ENCODE data around the gene CDHR5. TPM values are rescaled to one million over a fixed set of nuclear protein-coding genes. Genes with fewer than 3 reads are reported as not detected.
"Not testable (repeated sequence)": the region's sequence is repeated elsewhere in the genome, so short reads cannot be mapped to it uniquely, and the experiment has no call there.

The CDHR5 gene
- total and polyA plus RNA-seq, 2 donors, result 0.05 TPM; not detected in 1

- no peak overlapping the region for H3K27ac ChIP-seq (ENCODE audit: low read depth in 1 of 2, low read length in 1 of 2)
- H3K36me3 ChIP-seq (ENCODE audit: control insufficient read depth in 2 of 2, insufficient read depth in 2 of 2, low read length in 1 of 2), result peaks cover 45 to 58% of the 10 kb centered on the region in 2 donors
- H3K4me1 ChIP-seq (ENCODE audit: control insufficient read depth in 2 of 2, insufficient read depth in 2 of 2, low read length in 2 of 2), result no peaks in the 10 kb centered on the region
- H3K9me3 ChIP-seq (ENCODE audit: control insufficient read depth in 2 of 2, insufficient read depth in 1 of 2, low read length in 1 of 2), result peaks cover 0 to 3% of the 10 kb centered on the region in 2 donors
- 94% methylated on average over 16 of the region's 16 CpGs for WGBS
- H3K4me3 ChIP-seq (ENCODE audit: low read length in 2 of 2), result no peak overlapping the region
- H3K27me3 ChIP-seq (ENCODE audit: control insufficient read depth in 2 of 2, insufficient read depth in 1 of 2, low read length in 1 of 2), result no peaks in the 10 kb centered on the region
- DNase-seq (ENCODE audit: low read depth in 6 of 9, low spot score in 9 of 9), result no peak
Observed at GRCh38 chr11:659532-660085, 34.9 kb upstream of the CDHR5 start.

DNA sequence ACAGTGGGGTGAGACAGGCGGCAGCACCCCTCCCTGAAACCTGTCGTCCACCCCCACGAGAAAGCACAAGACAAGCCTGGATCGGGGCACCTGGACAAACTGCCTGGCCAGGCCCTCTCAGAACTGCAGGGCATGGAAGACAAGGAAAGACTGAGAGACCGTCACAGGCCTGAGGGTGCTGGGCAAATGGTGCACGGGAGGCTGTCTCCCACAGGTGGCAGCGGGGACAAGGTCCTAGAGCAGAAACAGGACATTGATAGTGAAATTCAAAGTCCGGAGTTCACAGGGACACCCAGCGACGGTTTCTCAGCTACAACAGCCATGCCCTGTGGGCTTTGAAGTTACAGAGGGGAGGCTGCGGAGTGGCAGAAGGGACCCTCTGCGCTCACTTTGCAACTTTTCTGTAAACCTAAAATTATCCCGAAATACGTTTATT is 33.0 kb upstream of the CDHR5 start:
- Histone ChIP-seq H3K36me3 (ENCODE audit: control insufficient read depth in 2 of 2, insufficient read depth in 2 of 2, low read length in 1 of 2) (peaks cover 39 to 65% of the 10 kb centered on the region in 2 donors), H3K4me3 (ENCODE audit: low read length in 2 of 2) (no peak overlapping the region), H3K9me3 (ENCODE audit: control insufficient read depth in 2 of 2, insufficient read depth in 1 of 2, low read length in 1 of 2) (peaks cover 0 to 3% of the 10 kb centered on the region in 2 donors), H3K27me3 (ENCODE audit: control insufficient read depth in 2 of 2, insufficient read depth in 1 of 2, low read length in 1 of 2) (no peaks in the 10 kb centered on the region), H3K4me1 (ENCODE audit: control insufficient read depth in 2 of 2, insufficient read depth in 2 of 2, low read length in 2 of 2) (no peaks in the 10 kb centered on the region), H3K27ac (ENCODE audit: low read depth in 1 of 2, low read length in 1 of 2) (no peak overlapping the region)
- no peak for DNase-seq (ENCODE audit: low read depth in 6 of 9, low spot score in 9 of 9)
- WGBS, result 95% methylated on average over 14 of the region's 14 CpGs

GRCh38 chr11:656866-657265 is 32.1 kb upstream of the CDHR5 start:
- Histone ChIP-seq H3K4me1 (ENCODE audit: control insufficient read depth in 2 of 2, insufficient read depth in 2 of 2, low read length in 2 of 2) (no peaks in the 10 kb centered on the region), H3K4me3 (ENCODE audit: low read length in 2 of 2) (no peak overlapping the region), H3K27ac (ENCODE audit: low read depth in 1 of 2, low read length in 1 of 2) (no peak overlapping the region), H3K9me3 (ENCODE audit: control insufficient read depth in 2 of 2, insufficient read depth in 1 of 2, low read length in 1 of 2) (peaks cover 0 to 3% of the 10 kb centered on the region in 2 donors), H3K36me3 (ENCODE audit: control insufficient read depth in 2 of 2, insufficient read depth in 2 of 2, low read length in 1 of 2) (peaks cover 38 to 65% of the 10 kb centered on the region in 2 donors), H3K27me3 (ENCODE audit: control insufficient read depth in 2 of 2, insufficient read depth in 1 of 2, low read length in 1 of 2) (no peaks in the 10 kb centered on the region)
- 94% methylated on average over 7 of the region's 7 CpGs for whole genome bisulfite sequencing
- no peak for DNase-seq (ENCODE audit: low read depth in 6 of 9, low spot score in 9 of 9)

GRCh38 chr11:656426-656825 is 31.7 kb upstream of the CDHR5 start:
- H3K4me1 ChIP-seq (ENCODE audit: control insufficient read depth in 2 of 2, insufficient read depth in 2 of 2, low read length in 2 of 2), result no peaks in the 10 kb centered on the region
- H3K36me3 ChIP-seq (ENCODE audit: control insufficient read depth in 2 of 2, insufficient read depth in 2 of 2, low read length in 1 of 2), result peaks cover 39 to 65% of the 10 kb centered on the region in 2 donors
- H3K4me3 ChIP-seq (ENCODE audit: low read length in 2 of 2), result no peak overlapping the region
- no peak overlapping the region for H3K27ac ChIP-seq (ENCODE audit: low read depth in 1 of 2, low read length in 1 of 2)
- no peak for DNase-seq (ENCODE audit: low read depth in 6 of 9, low spot score in 9 of 9)
- peaks cover 0 to 3% of the 10 kb centered on the region in 2 donors for H3K9me3 ChIP-seq (ENCODE audit: control insufficient read depth in 2 of 2, insufficient read depth in 1 of 2, low read length in 1 of 2)
- 98% methylated on average over 14 of the region's 14 CpGs for WGBS
- H3K27me3 ChIP-seq (ENCODE audit: control insufficient read depth in 2 of 2, insufficient read depth in 1 of 2, low read length in 1 of 2), result no peaks in the 10 kb centered on the region

GRCh38 chr11:655036-655726 is 30.4 kb upstream of the CDHR5 start:
- WGBS, result 97% methylated on average over 30 of the region's 30 CpGs
- H3K27ac ChIP-seq (ENCODE audit: low read depth in 1 of 2, low read length in 1 of 2), result no peak overlapping the region
- peaks cover 0 to 3% of the 10 kb centered on the region in 2 donors for H3K9me3 ChIP-seq (ENCODE audit: control insufficient read depth in 2 of 2, insufficient read depth in 1 of 2, low read length in 1 of 2)
- H3K4me3 ChIP-seq (ENCODE audit: low read length in 2 of 2), result no peak overlapping the region
- DNase-seq (ENCODE audit: low read depth in 6 of 9, low spot score in 9 of 9), result no peak
- no peaks in the 10 kb centered on the region for H3K27me3 ChIP-seq (ENCODE audit: control insufficient read depth in 2 of 2, insufficient read depth in 1 of 2, low read length in 1 of 2)
- H3K36me3 ChIP-seq (ENCODE audit: control insufficient read depth in 2 of 2, insufficient read depth in 2 of 2, low read length in 1 of 2), result peaks cover 39 to 64% of the 10 kb centered on the region in 2 donors
- no peaks in the 10 kb centered on the region for H3K4me1 ChIP-seq (ENCODE audit: control insufficient read depth in 2 of 2, insufficient read depth in 2 of 2, low read length in 2 of 2)

- not testable (repeated sequence) for H3K27me3 ChIP-seq (ENCODE audit: control insufficient read depth in 2 of 2, insufficient read depth in 1 of 2, low read length in 1 of 2); H3K27ac ChIP-seq (ENCODE audit: low read depth in 1 of 2, low read length in 1 of 2); DNase-seq (ENCODE audit: low read depth in 6 of 9, low spot score in 9 of 9); H3K9me3 ChIP-seq (ENCODE audit: control insufficient read depth in 2 of 2, insufficient read depth in 1 of 2, low read length in 1 of 2); H3K4me1 ChIP-seq (ENCODE audit: control insufficient read depth in 2 of 2, insufficient read depth in 2 of 2, low read length in 2 of 2); H3K4me3 ChIP-seq (ENCODE audit: low read length in 2 of 2)
- WGBS, result 94% methylated on average over 12 of the region's 12 CpGs
- peaks cover 34 to 56% of the 10 kb centered on the region in 2 donors for H3K36me3 ChIP-seq (ENCODE audit: control insufficient read depth in 2 of 2, insufficient read depth in 2 of 2, low read length in 1 of 2)
Observed at GRCh38 chr11:654444-654843, 29.7 kb upstream of the CDHR5 start.

DNA sequence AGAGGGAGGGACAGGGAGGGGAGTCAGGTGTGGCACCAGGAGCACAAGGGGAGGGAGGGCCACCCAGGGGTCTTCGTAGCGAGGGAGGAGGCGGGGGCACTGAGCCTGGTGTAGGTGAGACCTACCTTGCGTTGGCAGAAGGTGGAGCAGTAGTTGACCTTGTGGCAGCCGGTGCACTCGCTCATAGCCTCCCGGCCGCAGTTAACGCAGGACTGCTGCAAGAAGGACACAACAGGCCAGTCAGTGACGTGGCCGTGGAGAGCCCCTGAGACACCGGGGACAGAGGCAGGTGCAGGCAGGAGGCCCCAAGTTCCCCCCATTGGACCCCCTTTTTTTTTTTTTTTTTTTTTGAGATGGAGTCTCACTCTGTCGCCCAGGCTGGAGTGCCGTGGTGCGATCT is 29.1 kb upstream of the CDHR5 start:
- 94% methylated on average over 15 of the region's 15 CpGs for WGBS
- Histone ChIP-seq H3K4me3 (ENCODE audit: low read length in 2 of 2) (no peak overlapping the region), H3K36me3 (ENCODE audit: control insufficient read depth in 2 of 2, insufficient read depth in 2 of 2, low read length in 1 of 2) (peaks cover 32 to 51% of the 10 kb centered on the region in 2 donors), H3K27me3 (ENCODE audit: control insufficient read depth in 2 of 2, insufficient read depth in 1 of 2, low read length in 1 of 2) (no peaks in the 10 kb centered on the region), H3K27ac (ENCODE audit: low read depth in 1 of 2, low read length in 1 of 2) (no peak overlapping the region), H3K4me1 (ENCODE audit: control insufficient read depth in 2 of 2, insufficient read depth in 2 of 2, low read length in 2 of 2) (no peaks in the 10 kb centered on the region), H3K9me3 (ENCODE audit: control insufficient read depth in 2 of 2, insufficient read depth in 1 of 2, low read length in 1 of 2) (no peaks in the 10 kb centered on the region)
- no peak for DNase-seq (ENCODE audit: low read depth in 6 of 9, low spot score in 9 of 9)

- H3K9me3 ChIP-seq (ENCODE audit: control insufficient read depth in 2 of 2, insufficient read depth in 1 of 2, low read length in 1 of 2); DNase-seq (ENCODE audit: low read depth in 6 of 9, low spot score in 9 of 9); H3K27ac ChIP-seq (ENCODE audit: low read depth in 1 of 2, low read length in 1 of 2); H3K27me3 ChIP-seq (ENCODE audit: control insufficient read depth in 2 of 2, insufficient read depth in 1 of 2, low read length in 1 of 2); H3K4me3 ChIP-seq (ENCODE audit: low read length in 2 of 2); H3K4me1 ChIP-seq (ENCODE audit: control insufficient read depth in 2 of 2, insufficient read depth in 2 of 2, low read length in 2 of 2): not testable (repeated sequence)
- H3K36me3 ChIP-seq (ENCODE audit: control insufficient read depth in 2 of 2, insufficient read depth in 2 of 2, low read length in 1 of 2), result peaks cover 32 to 45% of the 10 kb centered on the region in 2 donors
- WGBS, result 96% methylated on average over 14 of the region's 14 CpGs
Observed at GRCh38 chr11:653136-653535, 28.4 kb upstream of the CDHR5 start.

DNA sequence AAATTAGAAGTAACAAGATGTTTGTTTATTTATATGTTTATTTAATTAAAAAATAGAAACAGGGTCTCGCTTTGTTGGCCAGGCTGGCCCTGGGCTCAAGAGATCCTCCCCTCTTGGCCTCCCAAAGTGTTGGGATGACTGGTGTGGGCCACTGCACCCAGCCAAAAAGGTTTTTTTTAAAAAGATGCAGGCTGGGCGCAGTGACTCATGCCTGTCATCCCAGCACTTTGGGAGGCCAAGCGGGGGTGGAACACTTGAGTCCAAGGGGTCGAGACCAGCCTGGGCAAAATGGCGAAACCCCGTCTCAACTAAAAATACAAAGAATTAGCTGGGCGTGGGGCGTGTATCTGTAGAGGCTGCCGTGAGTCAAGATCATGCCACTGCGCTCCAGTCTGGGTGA is 25.7 kb upstream of the CDHR5 start:
- no peak for DNase-seq (ENCODE audit: low read depth in 6 of 9, low spot score in 9 of 9)
- H3K4me3 ChIP-seq (ENCODE audit: low read length in 2 of 2), result no peak overlapping the region
- H3K27ac ChIP-seq (ENCODE audit: low read depth in 1 of 2, low read length in 1 of 2), result no peak overlapping the region
- no peaks in the 10 kb centered on the region for H3K9me3 ChIP-seq (ENCODE audit: control insufficient read depth in 2 of 2, insufficient read depth in 1 of 2, low read length in 1 of 2)
- 98% methylated on average over 10 of the region's 10 CpGs for WGBS
- H3K27me3 ChIP-seq (ENCODE audit: control insufficient read depth in 2 of 2, insufficient read depth in 1 of 2, low read length in 1 of 2), result no peaks in the 10 kb centered on the region
- no peaks in the 10 kb centered on the region for H3K4me1 ChIP-seq (ENCODE audit: control insufficient read depth in 2 of 2, insufficient read depth in 2 of 2, low read length in 2 of 2)
- peaks cover 19 to 35% of the 10 kb centered on the region in 2 donors for H3K36me3 ChIP-seq (ENCODE audit: control insufficient read depth in 2 of 2, insufficient read depth in 2 of 2, low read length in 1 of 2)
